OCI-LY1 (cell line): ENCODE results near the gene RPL12.

Experiments used
- H2AFZ ChIP-seq: fragments of 200-600 bp; sonication (generic), shearing (Covaris generic); 2 replicates; pipeline ENCODE4 v1.6.0; 2014; ENCODE audit warnings: antibody characterized with exemption, mild to moderate bottlenecking, low read length
- H3F3A ChIP-seq: fragments of 200-600 bp; sonication (generic), shearing (Covaris generic); 2 replicates; pipeline ENCODE4 v1.6.0; 2014; ENCODE audit warnings: mild to moderate bottlenecking, antibody characterized with exemption, low read length, moderate library complexity; ENCODE audit not compliant: insufficient read depth
- H3K27ac ChIP-seq: fragments of 200-600 bp; sonication (generic); 2 replicates; pipeline ENCODE4 v1.5.1; 2014; ENCODE audit warnings: low read length, mixed run types, mild to moderate bottlenecking, low read depth; ENCODE audit not compliant: poor library complexity, severe bottlenecking
- H3K27me3 ChIP-seq: fragments of 200-600 bp; sonication (generic); 2 replicates; pipeline ENCODE4 v1.6.0; 2014; ENCODE audit warnings: antibody characterized with exemption, mild to moderate bottlenecking, low read length, moderate library complexity; ENCODE audit not compliant: insufficient read depth
- H3K36me3 ChIP-seq: fragments of 200-600 bp; sonication (generic); 2 replicates; pipeline ENCODE4 v1.6.1; 2014; ENCODE audit warnings: mild to moderate bottlenecking, antibody characterized with exemption, low read length, moderate library complexity, mixed read lengths; ENCODE audit not compliant: insufficient read depth
- H3K4me1 ChIP-seq: fragments of 200-600 bp; sonication (generic); 2 replicates; pipeline ENCODE4 v1.5.1; 2014; ENCODE audit warnings: mild to moderate bottlenecking, low read length, moderate library complexity; ENCODE audit not compliant: insufficient read depth, severe bottlenecking
- H3K4me2 ChIP-seq: fragments of 200-600 bp; sonication (generic), shearing (Covaris generic); 2 replicates; pipeline ENCODE4 v1.6.1; 2014; ENCODE audit warnings: low read length
- H3K4me3 ChIP-seq: fragments of 200-600 bp; sonication (generic); 2 replicates; pipeline ENCODE4 v1.5.1; 2014; ENCODE audit warnings: low read length, low read depth, mild to moderate bottlenecking, mixed read lengths; ENCODE audit not compliant: poor library complexity, severe bottlenecking
- H3K79me2 ChIP-seq: fragments of 200-600 bp; shearing (Covaris generic); 2 replicates; pipeline ENCODE4 v1.6.1; 2016; ENCODE audit warnings: mixed run types, low read length, mixed read lengths; ENCODE audit not compliant: insufficient read depth
- H3K9ac ChIP-seq: fragments of 200-600 bp; sonication (generic), shearing (Covaris generic); 2 replicates; pipeline ENCODE4 v1.6.1; 2014; ENCODE audit warnings: mild to moderate bottlenecking, low read length, mixed read lengths
- H3K9me2 ChIP-seq: fragments of 200-600 bp; sonication (generic), shearing (Covaris generic); 2 replicates; pipeline ENCODE4 v1.6.1; 2014; ENCODE audit warnings: low read depth, mild to moderate bottlenecking, low read length, mixed read lengths
- H3K9me3 ChIP-seq: fragments of 200-600 bp; shearing (Covaris generic); 2 replicates; pipeline ENCODE4 v1.6.1; 2014; ENCODE audit warnings: low read length, mixed read lengths
- H4K20me1 ChIP-seq: fragments of 200-600 bp; sonication (generic), shearing (Covaris generic); 2 replicates; pipeline ENCODE4 v1.6.0; 2016; ENCODE audit warnings: mild to moderate bottlenecking, low read length; ENCODE audit not compliant: insufficient read depth
- CTCF ChIP-seq: fragments of 200-600 bp; sonication (generic), shearing (Covaris generic); IDR thresholded peaks from 2 replicates; pipeline ENCODE4 v1.5.1; 2017; ENCODE audit warnings: mild to moderate bottlenecking, antibody characterized with exemption, low read length, moderate library complexity, mixed read lengths
- EZH2 ChIP-seq: fragments of 200-600 bp; sonication (generic), shearing (Covaris generic); IDR thresholded peaks from 2 replicates; pipeline ENCODE4 v1.8.0; 2017; ENCODE audit warnings: borderline replicate concordance, mixed run types, mild to moderate bottlenecking, antibody characterized with exemption, low read length, moderate library complexity, mixed read lengths

Gene RPL12

GRCh38 chr9:127446713-127447415 is 4.3 kb downstream of the RPL12 start:
- Histone ChIP-seq H4K20me1 (no peaks in the 10 kb centered on the region), H3K27me3 (no peaks in the 10 kb centered on the region), H3K27ac (no peak overlapping the region)

GRCh38 chr9:127445851-127446712 is 5.1 kb downstream of the RPL12 start:
- peaks cover 17% of the 10 kb centered on the region for H3K4me1 ChIP-seq
- no peaks in the 10 kb centered on the region for H4K20me1 ChIP-seq

More at GRCh38 chr9:127446713-127447415, 4.3 kb downstream of the RPL12 start:
- Histone ChIP-seq H3K79me2 (peaks cover 15% of the 10 kb centered on the region), H3K36me3 (peaks cover 89% of the 10 kb centered on the region), H3K9ac (no peak overlapping the region), H3F3A (peaks cover 23% of the 10 kb centered on the region), H3K9me2 (no peaks in the 10 kb centered on the region), H3K9me3 (peaks cover 35% of the 10 kb centered on the region), H2AFZ (no peak overlapping the region), H3K4me2 (no peak overlapping the region), H3K4me1 (peaks cover 18% of the 10 kb centered on the region), H3K4me3 (no peak overlapping the region)
- no peak for TF ChIP-seq EZH2
- TF ChIP-seq CTCF = no peak

More at GRCh38 chr9:127445851-127446712, 5.1 kb downstream of the RPL12 start:
- Histone ChIP-seq H3K4me3 (no peak overlapping the region), H3K27me3 (no peaks in the 10 kb centered on the region), H3F3A (peaks cover 23% of the 10 kb centered on the region), H3K36me3 (peaks cover 95% of the 10 kb centered on the region), H3K27ac (no peak overlapping the region), H3K79me2 (peaks cover 15% of the 10 kb centered on the region), H3K4me2 (no peak overlapping the region), H3K9ac (no peak overlapping the region), H2AFZ (no peak overlapping the region), H3K9me2 (no peaks in the 10 kb centered on the region), H3K9me3 (peaks cover 37% of the 10 kb centered on the region)
- TF ChIP-seq CTCF (no peak), EZH2 (no peak)
